ELR (cell line): ENCODE measurements around the gene ZNF17.
"Not testable (repeated sequence)": the region's sequence is repeated elsewhere in the genome, so short reads cannot be mapped to it uniquely, and the experiment has no call there.

Experiments used
- DNase-seq: peaks from one replicate; pipeline ENCODE4 v3.0.0-alpha.2; 2015; ENCODE audit warnings: low read depth

ZNF17 gene

DNA sequence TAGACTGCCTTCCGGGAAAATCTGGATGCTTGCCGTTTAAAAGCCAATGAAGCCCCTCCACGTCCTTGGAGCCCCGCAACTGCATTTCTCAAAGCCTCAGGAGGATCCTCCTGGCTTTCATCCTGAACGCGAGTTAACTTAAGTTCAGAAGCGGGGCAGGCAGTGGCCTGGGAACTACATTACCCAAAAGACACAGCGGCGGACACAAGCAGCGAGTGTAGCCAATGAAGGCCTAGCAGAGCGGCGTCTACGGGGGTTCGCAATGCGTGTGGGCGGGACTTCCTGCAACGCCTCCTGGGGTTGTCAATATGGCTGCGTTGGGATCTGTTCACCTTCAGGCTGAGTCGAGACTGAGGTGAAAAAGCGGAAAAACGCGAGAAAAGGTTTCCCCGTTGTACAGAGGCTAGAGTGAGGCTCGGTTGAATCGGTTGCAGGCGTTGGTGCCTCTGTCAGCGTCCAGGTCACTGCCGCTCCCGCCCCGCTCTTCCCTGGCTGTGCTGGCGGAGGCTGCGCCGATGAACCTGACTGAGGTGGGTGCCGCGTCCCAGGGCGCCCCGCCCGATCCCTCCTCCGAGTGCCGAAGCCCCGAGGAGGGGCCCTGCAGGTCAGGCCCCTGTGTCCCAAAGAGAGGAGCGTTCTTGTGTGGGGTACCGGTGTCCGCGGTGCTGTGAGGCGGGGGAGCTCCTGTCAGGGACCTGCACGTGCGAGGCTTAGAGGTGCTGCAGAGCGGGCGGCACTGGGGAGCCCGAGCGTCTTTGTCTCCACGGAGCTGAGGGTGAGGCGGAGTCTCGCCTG, at the start of gene ZNF17:
ZNF17 (plus strand) TSS at position 285 of the 795 bp plus-strand sequence. CDS start 2,455 bp downstream, outside the sequence.
- DNase-seq, result peak; percentile 95

DNA sequence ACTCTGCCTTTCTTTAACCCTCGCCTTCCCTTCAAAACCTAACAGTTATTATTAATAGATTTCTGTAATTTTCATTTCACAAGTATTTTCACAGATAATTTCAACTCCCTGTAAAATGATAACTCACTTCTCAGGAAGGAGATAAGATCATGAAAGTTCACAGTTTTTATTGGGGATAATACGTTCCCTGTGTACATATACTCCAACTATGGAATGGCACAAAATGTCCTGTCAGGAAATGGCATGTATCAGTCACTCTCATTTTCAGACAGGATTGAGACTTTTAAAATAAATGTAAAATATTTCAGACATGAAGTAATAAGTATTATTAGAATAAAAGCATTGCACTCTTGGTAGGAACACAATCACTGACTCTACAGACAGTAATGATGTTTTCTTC, 48.5 kb upstream of the ZNF17 start:
- no peak for DNase-seq

DNA sequence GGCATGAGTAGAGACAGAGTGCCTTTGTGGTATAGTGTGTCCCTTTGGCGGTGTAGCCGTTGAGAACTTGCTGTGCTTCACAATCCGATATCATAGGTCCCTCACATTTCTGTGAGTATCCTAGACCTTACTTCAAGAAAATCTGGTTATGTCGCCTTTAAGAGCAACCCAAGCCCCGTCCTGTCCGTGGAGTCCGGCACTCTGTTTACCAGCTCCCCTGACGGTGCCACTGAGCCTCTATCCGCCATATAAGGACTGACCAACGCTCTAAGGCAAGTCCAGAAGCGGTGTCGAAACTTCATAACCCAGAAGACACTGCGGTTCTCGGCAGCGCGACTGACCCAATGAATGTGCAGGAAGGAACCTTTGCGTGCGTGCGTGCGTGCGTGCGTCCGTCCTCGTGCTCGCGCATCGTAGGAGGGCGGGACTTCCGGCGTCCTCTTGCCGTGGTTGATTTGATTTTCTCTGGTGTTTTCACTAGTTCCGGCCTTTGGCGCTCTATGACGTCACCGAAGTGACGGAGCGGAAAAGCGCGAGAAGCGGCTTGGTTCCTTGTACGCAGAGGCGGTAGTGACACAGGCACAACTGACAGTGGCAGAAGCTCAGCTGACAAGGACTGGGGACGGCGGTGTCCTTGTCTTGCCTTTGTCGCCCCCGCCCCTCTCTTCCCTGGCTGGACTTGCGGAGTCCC, 47.8 kb upstream of the ZNF17 start, which contains the start of the genes TRAPPC2B and ZNF547:
TRAPPC2B (plus strand) TSS at position 555 of the 691 bp plus-strand sequence. CDS start 1,283 bp downstream, outside the sequence.
ZNF547 (plus strand) TSS at position 555 of the 691 bp plus-strand sequence. CDS start 5,005 bp downstream, outside the sequence.
- DNase-seq, result peak; percentile 99

DNA sequence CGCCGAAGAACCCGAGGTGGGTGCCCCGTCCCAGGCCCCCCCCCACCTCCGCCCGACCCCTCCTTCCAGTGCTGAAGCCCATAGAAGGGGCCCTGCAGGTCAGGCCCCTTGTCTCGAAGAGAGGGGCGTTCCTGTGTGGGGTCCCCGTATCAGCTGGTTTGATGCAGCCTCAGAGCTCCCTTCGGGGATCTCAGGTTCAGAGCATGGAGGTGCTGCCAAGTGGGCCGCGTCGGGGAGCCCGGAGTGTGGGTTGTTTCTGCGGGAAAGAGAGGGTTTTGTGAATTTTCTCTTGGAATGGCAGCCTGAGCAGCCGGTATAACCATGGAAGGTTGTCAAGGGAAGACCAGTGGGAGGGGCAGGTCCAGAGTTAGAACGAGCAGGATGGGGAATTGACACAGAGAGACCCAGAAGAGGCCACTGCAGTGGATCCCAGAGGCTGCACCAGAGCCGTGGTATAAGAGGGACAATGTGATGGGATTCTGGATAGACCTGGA, 47.2 kb upstream of the ZNF17 start:
- DNase-seq, result peak; percentile 30

DNA sequence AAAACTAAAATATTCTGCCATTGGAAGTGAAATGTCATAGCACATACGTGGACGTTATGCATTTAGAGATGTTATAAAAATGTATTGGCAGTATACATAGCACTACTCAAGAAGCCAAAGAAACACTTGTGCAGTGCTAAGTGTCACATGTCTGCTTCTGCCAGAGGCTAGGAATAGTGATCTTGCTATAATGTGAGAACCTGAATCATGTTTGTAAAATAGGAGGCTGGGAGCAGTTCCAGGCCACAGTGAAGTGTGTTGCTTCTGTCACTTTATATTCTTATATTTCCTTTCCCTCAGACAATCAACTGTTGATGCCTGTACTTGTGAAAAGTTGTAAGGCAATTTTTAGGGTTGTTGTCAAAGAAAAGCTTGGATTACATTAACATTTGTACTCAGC, 44.2 kb upstream of the ZNF17 start:
- no peak for DNase-seq

DNA sequence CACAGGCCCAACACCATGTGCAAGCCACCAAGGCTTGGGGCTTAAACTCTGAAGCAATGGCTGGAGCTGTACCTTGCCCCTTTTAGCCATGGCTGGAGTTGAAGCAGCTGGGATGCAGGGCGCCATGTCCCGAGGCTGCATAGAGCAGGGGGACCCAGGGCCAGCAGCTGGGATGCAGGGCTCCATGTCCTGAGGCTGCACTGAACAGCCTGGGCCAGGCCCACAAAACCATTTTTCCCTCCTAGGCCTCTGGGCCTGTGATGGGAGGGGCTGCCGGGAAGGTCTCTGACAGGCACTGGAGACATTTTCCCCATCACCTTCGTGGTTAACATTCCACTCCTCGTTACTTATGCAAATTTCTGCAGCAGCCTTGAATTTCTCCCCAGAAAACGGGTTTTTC, 36.8 kb upstream of the ZNF17 start:
- no peak for DNase-seq

DNA sequence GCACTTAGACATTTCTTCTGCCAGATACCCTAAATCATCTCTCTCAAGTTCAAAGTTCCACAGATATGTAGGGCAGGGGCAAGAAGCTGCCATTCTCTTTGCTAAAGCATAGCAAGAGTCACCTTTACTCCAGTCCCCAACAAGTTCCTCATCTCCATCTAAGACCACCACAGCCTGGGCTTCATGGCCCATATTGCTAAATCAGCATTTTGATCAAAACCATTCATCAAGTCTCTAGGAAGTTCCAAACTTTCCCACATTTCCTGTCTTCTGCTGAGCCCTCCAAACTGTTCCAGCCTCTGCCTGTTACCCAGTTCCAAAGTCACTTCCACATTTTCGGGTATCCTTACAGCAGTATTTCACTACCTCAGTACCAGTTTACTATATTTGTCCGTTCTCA, 36.3 kb upstream of the ZNF17 start:
- DNase-seq, result not testable (repeated sequence)

DNA sequence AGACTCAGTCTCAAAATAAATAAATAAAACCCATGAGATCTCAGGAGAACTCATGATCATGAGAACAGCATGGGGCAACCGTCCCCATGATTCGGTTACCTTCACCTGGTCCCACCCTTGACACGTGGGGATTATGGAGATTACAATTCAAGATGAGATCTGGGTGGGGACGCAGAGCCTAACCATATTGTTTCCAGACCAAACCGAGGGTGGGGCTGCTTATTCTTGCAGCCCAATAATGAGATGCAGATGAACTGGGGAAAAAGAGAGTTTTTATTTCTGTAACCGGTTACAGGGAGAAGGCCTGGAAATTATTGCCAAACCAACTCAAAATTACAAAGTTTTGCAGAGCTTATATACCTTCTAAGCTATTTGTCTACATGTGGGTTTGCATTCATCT, 34.8 kb upstream of the ZNF17 start:
- DNase-seq, result no peak

DNA sequence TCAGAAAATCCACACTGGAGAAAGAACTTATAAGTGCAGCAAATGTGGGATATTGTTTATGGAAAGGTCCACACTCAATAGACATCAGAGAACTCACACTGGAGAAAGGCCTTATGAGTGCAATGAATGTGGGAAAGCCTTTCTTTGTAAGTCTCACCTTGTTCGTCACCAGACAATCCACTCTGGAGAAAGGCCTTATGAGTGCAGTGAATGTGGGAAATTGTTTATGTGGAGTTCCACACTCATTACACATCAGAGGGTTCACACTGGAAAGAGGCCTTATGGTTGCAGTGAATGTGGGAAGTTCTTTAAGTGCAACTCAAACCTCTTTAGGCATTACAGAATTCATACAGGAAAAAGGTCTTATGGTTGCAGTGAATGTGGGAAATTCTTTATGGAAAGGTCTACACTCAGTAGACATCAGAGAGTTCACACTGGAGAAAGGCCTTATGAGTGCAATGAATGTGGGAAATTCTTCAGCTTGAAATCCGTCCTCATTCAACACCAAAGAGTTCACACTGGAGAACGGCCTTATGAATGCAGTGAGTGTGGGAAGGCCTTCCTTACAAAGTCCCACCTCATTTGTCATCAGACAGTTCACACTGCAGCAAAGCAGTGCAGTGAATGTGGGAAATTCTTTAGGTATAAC, 33.3 kb upstream of the ZNF17 start:
- DNase-seq, result no peak

DNA sequence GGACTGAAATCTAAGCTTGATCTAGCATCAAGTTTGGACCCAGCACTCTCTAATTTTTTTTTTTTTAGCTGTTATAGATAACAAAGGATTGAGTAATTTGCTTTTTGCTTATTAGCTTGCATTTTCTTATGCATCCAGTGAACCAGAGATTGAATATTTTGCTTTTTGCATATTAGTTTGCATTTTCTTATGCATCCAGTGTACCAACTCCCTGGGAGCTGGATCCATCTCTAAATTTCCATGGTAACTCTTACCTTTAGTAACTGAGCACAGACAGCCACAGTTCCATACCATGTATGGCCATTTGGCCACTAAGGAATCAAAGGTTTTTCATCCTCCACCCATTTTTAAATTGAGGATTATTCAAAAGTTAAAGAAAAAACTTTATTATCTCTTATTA, 30.0 kb upstream of the ZNF17 start:
- DNase-seq, result no peak

DNA sequence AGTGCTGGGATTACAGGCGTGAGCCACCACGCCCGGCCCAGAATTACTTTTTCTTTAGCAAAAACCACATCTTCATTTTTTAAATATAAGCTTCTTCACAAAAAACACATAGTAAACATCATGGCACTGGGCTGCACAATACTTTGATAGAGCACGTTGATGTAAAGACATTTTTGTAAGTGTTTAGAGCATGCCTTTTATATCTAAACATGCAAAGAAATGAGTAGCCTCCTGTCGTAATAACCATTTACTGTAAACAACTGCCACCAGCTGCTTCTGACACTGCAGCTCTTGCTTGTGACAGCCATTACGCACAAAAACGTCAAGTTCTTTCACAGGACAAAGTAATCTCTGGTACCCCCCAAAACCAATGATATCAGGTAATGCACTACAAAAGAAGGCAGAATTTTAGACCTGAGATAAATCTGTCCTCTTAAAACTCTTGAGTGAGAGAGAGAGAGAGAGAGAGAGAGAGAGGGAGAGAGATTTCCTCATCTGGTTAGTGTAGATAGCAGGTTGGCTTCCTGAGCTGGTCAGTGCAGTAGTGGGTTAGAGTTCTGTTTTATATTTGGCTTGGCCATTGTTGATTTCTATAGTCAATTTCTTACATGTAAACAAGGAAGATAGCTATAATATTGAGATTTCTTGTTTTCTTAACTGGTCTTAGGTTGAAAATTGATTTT, 28.0 kb upstream of the ZNF17 start:
- DNase-seq, result no peak

DNA sequence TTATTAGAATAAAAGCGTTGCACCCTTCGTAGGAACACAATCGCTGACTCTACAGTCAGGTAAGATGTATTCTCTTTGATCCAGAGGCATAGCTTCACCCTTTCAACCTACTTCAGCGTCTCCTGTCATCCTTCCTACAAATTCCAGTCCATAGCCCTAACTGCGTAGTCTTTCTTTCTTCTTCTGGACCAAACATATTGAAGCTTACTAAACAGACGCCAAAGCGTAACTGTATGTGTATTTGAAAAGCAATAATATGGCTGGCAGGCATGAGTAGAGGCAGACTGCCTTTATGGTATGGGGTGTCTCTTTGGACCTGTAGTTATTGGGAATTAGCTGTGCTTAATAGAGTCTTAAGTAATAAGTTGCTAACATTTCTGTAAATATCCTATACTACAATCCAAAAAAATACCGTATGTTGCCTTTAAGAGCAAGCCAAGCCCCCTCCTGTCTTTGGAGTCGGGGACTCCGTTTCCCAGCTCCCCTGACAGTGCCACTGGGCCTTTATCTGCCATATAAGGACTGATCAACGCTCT, 21.7 kb upstream of the ZNF17 start:
- no peak for DNase-seq

DNA sequence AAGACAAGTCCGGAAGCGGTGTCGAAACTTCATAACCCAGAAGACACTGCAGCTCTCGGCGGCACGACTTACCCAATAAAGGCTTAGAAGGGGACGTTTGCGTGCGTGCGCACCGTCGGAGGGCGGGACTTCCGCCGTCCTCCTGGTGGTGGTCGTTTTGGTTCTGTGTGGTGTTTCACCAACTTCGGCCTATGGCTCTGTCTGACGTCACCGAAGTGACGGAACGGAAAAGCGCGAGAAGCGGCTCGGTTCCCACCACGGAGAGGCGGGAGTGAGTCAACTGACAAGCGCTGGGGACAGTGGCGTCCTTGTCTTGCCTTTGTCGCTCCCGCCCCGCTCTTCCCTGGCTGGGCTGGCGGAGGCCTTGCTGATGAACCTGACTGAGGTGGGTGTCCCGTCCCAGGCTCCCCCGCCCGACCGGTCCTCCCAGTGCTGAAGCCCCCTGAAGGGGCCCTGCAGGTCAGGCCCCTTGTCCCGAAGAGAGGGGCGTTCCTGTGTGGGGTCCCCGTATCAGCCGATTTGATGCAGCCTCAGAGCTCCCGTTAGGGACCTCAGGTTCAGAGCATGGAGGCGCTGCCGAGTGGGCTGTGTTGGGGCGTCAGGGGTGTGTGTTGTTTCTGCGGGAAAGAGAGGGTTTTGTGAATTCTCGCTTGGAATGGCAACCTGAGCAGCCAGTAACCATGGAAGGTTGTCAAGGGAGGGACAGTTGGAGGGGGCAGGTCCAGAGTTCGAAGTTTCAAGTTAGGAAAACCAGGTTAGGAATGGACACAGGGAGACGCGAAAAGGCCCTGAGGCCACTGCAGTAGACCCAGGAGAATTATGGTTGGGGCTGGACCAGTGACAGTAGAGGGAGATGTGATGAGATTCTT, 21.0 kb upstream of the ZNF17 start, which contains the start of gene ZNF548:
ZNF548 (plus strand) TSS at position 125 of the 869 bp plus-strand sequence; CDS start at position 371, 246 bp downstream.
- DNase-seq, result peak; percentile 98

DNA sequence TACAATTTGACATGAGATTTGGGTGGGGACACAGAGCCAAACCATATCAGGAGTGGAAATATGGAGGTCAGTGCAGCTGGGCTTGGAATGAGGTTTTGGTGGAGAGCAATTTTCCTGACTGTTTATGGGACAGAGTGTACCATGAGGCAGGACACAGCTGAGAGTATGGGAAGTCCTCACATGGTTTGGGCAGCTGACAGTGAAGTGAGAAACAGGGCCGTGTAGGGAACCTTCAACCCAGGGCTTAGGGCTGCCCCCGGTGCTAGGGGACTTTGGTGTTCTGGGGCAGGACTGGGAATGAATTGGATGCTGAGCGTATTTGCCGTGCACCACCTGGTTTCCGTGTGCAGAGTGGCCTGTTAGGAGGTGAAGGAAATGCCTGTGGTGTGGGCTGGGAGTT, 15.3 kb upstream of the ZNF17 start:
- no peak for DNase-seq

DNA sequence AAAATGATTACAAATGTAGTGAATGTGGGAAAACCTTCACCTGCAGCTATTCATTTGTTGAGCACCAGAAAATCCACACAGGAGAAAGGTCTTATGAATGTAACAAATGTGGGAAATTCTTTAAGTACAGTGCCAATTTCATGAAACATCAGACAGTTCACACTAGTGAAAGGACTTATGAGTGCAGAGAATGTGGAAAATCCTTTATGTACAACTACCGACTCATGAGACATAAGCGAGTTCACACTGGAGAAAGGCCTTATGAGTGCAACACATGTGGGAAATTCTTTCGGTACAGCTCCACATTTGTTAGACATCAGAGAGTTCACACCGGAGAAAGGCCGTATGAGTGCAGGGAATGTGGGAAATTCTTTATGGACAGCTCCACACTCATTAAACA, 12.1 kb upstream of the ZNF17 start:
- DNase-seq, result no peak

DNA sequence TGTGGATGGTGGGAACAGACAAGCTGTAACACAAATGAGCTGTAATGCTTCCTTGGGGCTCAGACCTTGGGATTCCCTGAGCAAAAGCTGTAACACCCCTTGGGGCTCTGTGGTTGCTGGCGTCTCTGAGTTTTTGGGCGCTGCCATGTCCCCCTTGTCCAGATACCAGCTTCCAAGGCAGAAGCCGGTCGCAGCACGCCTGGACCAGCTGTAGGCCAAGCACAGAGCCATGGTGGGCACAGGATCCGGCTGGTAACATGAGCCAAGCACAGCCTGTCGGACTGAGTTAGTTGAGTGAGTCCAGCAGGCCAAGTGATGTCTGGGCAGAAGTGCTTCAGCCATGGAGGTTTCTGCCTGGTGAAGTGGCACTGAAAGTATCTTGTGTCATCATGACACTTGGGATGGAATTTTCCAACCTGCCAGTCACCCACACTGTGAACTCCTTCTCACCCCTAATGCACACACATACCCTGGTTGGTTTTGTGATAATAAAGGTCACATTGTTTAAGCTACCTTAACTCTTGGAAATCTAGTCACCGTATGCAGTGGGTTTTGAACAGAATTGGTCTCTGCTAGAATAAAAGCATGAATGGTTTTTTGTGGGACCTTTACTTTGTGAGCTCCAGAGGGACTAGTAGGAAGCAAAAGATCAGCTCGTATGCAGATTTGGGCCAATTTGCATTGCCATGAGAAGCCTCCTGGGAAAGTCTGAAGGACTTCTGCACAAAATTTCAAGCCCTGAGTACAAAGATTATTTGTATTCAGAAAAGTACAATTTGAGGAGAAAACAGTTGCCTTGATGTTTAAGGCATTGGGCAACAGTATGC, 7.0 kb upstream of the ZNF17 start:
- no peak for DNase-seq

DNA sequence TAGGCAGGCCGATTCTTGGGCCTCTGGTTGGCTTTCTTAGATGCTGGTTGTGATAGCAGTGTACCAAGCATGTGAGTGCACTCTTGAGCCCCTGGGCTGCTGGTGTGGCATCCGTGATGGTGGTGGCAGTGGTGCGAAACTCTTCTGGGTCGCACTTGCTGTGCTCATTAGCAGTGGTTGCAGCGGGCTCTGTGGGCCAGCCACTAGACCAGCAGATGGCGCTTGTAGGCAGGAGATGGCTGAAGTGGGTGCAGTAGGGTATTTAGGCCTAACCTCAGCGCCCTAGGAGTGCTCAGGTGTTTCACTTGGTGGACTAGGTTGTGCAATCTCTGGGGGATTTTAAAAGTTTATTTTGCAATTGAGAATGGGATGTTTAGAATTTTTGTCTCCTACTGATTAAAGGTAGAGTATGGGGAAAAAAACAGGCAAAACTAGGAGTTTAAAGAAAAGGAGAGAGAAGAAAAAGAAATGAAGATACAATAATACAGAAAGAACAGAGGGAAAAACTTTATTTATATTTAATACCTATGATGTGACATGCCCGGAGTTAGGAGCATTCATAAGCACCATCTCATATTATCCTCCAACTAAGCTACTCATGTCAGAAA, 4.3 kb upstream of the ZNF17 start:
- peak; percentile 68 for DNase-seq

DNA sequence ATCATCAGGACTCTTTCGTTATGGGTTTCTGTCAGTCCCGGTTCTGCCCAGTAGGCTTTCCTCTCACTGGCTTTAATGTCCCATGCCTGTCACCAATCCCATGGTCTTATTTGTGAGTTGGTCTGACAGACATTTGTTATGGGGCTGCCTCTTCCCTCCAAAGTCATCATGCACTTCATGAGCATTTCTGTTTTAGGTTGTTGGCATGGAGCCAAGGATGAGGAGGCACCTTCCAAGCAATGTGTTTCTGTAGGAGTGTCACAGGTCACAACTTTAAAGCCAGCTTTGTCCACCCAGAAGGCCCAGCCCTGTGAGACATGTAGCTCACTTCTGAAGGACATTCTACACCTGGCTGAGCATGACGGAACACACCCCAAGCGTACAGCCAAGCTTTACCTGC, 8.5 kb downstream of the ZNF17 start:
- no peak for DNase-seq

DNA sequence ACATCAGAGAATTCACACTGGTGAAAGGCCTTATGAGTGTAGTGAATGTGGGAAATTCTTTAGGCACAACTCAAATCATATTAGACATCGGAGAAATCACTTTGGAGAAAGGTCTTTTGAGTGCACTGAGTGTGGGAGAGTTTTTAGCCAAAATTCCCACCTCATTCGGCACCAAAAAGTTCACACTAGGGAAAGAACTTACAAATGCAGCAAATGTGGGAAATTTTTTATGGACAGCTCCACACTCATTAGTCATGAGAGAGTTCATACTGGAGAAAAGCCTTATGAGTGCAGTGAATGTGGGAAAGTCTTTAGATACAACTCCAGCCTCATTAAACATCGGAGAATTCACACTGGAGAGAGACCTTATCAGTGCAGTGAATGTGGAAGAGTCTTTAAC, 10.1 kb downstream of the ZNF17 start:
- DNase-seq, result no peak
